Vagina (tissue), 2 donors: ENCODE measurements around the gene PIP5K1B.

ENCODE experiments used
- POLR2A ChIP-seq, 2 donors: fragments of 450-650 bp; IDR thresholded peaks; one replicate each; pipeline ENCODE4 v1.6.1; 2017; ENCODE audit warnings: antibody characterized with exemption in 2 of 2, mild to moderate bottlenecking in 2 of 2, moderate library complexity in 2 of 2
- TF ChIP-seq, protein P1 (sequence below), 3 experiments: fragments of 450-650 bp in 2 of 3; fragments of 200-600 bp in 1 of 3; sonication (generic) in 1 of 3; IDR thresholded peaks; one replicate each; pipeline ENCODE4 v1.5.1; 2017 to 2019; ENCODE audit warnings: antibody characterized with exemption in 3 of 3, mild to moderate bottlenecking in 2 of 3, moderate library complexity in 2 of 3

DNA sequence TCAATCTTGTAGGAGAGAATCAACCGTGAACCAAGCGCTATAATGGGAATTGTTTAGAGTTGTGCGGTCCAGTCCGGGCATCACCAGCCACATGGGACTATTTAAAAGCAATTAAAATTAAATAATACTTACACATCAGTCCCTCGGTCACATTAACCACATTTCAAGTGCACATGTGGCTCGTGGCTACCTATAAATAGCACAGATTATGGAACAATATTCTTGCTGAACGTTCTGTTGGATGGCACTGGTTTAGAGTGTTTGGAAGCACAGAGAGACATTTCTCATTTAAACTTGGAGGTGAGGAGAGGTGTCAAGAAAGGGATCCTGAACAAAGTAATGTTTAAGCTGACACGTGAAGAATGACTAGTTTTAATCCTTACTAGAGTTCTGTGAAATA lies 12.5 kb upstream of the PIP5K1B start:
- no peak for TF ChIP-seq POLR2A (IDR thresholded peaks at IDR 0.05)
- TF ChIP-seq, protein P1, sequence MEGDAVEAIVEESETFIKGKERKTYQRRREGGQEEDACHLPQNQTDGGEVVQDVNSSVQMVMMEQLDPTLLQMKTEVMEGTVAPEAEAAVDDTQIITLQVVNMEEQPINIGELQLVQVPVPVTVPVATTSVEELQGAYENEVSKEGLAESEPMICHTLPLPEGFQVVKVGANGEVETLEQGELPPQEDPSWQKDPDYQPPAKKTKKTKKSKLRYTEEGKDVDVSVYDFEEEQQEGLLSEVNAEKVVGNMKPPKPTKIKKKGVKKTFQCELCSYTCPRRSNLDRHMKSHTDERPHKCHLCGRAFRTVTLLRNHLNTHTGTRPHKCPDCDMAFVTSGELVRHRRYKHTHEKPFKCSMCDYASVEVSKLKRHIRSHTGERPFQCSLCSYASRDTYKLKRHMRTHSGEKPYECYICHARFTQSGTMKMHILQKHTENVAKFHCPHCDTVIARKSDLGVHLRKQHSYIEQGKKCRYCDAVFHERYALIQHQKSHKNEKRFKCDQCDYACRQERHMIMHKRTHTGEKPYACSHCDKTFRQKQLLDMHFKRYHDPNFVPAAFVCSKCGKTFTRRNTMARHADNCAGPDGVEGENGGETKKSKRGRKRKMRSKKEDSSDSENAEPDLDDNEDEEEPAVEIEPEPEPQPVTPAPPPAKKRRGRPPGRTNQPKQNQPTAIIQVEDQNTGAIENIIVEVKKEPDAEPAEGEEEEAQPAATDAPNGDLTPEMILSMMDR (IDR thresholded peaks at IDR 0.05) = no peak
